ENCODE data around the gene CNTFR.

CNTFR gene

GRCh38 chr9:34502471-34502870 is 87.1 kb downstream of the CNTFR start:
- Histone ChIP-seq H3K4me3 (no peak overlapping the region), H3K27me3 (no peaks in the 10 kb centered on the region), H3K9me3 (no peaks in the 10 kb centered on the region), H3K36me3 (no peaks in the 10 kb centered on the region), H3K27ac (no peak overlapping the region), H3K4me1 (peaks cover 0 to 26% (median 21%) of the 10 kb centered on the region in 4 donors)
- no peak for DNase-seq
- intact Hi-C loops (cut with DNase I; ENCODE audit: low total_unique reads) = loop anchor here (5.0 kb wide), 1 partner anchor 100 kb away; no protein-coding TSS in a partner anchor
- TF ChIP-seq CTCF (IDR thresholded peaks at IDR 0.05) = no peak

DNA sequence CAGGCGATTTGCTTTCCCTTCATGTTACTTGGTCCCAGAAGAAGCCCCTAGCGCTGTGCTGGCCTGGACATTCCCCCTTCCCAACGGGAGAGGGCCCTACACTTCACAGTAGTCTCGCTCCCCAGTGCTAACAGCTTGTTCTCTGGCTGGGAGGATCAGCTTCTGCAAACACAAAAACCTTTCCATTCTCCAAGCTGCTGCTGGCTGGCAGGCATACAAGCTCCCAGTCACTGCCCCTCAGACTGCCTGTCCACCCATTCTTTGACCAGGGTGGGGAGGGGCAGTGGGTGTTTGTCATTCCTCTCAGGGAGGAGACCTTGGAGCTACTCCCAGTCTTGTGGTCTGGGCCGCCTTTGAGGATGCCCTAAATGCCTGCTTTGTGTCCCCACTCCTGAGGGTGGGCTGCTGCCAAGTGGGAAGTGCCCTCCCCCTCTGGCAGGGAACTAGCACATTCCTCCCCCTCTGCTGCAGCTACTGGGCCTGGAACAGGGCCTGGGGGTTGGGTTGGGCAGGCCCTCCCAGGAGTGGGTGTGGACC is 87.6 kb downstream of the CNTFR start:
- Histone ChIP-seq H3K36me3 (no peaks in the 10 kb centered on the region), H3K27ac (no peak overlapping the region), H3K4me3 (no peak overlapping the region), H3K4me1 (peaks cover 0 to 26% (median 21%) of the 10 kb centered on the region in 4 donors), H3K27me3 (no peaks in the 10 kb centered on the region), H3K9me3 (no peaks in the 10 kb centered on the region)
- peak in 1 of 2 experiments; percentile 13 for TF ChIP-seq CTCF (IDR thresholded peaks at IDR 0.05)
- intact Hi-C loops (cut with DNase I; ENCODE audit: low total_unique reads) = loop anchor here (5.0 kb wide), 1 partner anchor 100 kb away; no protein-coding TSS in a partner anchor
- DNase-seq = peak in 1 of 2 donors; percentile 35

Measured in tibial artery (tissue), 4 donors.